ENCODE results near the gene KIF14.

Gene KIF14

GRCh38 chr1:200628223-200628881, 7.8 kb upstream of the KIF14 start:
- DNase-seq (ENCODE audit: extremely low spot score) = no peak
- POLR2A ChIA-PET = no interaction called here
- no peak for TF ChIP-seq FOXM1 (IDR thresholded peaks at IDR 0.05; ENCODE audit: borderline replicate concordance)
- no peak for TF ChIP-seq FOXA1 (IDR thresholded peaks at IDR 0.05)
- TF ChIP-seq BHLHE40 (IDR thresholded peaks at IDR 0.05; ENCODE audit: borderline replicate concordance) = no peak
- no peak for TF ChIP-seq NFRKB (IDR thresholded peaks at IDR 0.05)
- no peak for TF ChIP-seq HDGF (IDR thresholded peaks at IDR 0.05; ENCODE audit: borderline replicate concordance)
- no peak for TF ChIP-seq CTBP1 (IDR thresholded peaks at IDR 0.05; ENCODE audit: borderline replicate concordance)
- no peak for TF ChIP-seq SUZ12 (IDR thresholded peaks at IDR 0.05)
- TF ChIP-seq ELF4 (IDR thresholded peaks at IDR 0.05) = no peak
- no peak for TF ChIP-seq TARDBP (IDR thresholded peaks at IDR 0.05)
- TF ChIP-seq PKNOX1 (IDR thresholded peaks at IDR 0.05) = no peak
- no peak for TF ChIP-seq LEF1 (IDR thresholded peaks at IDR 0.05; ENCODE audit: borderline replicate concordance)
- no peak for TF ChIP-seq L3MBTL2 (conservative IDR thresholded peaks at IDR 0.05)
- TF ChIP-seq FOXK2 (IDR thresholded peaks at IDR 0.05) = no peak
- TF ChIP-seq ARNT (IDR thresholded peaks at IDR 0.05) = no peak
- CTCF ChIA-PET = no interaction called here

GRCh38 chr1:200627575-200628222, 7.1 kb upstream of the KIF14 start:
- ChIA-PET POLR2A (no interaction called here), CTCF (no interaction called here)
- no peak for DNase-seq (ENCODE audit: extremely low spot score)
- no peak for TF ChIP-seq SP1 (IDR thresholded peaks at IDR 0.05)
- no peak for TF ChIP-seq PKNOX1 (IDR thresholded peaks at IDR 0.05)
- no peak for TF ChIP-seq CTBP1 (IDR thresholded peaks at IDR 0.05; ENCODE audit: borderline replicate concordance)
- TF ChIP-seq ELF4 (IDR thresholded peaks at IDR 0.05) = no peak
- TF ChIP-seq FOXA1 (IDR thresholded peaks at IDR 0.05) = no peak
- no peak for TF ChIP-seq ZNF384 (IDR thresholded peaks at IDR 0.05)
- TF ChIP-seq FOXK2 (IDR thresholded peaks at IDR 0.05) = no peak
- TF ChIP-seq LEF1 (IDR thresholded peaks at IDR 0.05; ENCODE audit: borderline replicate concordance) = no peak
- no peak for TF ChIP-seq ARNT (IDR thresholded peaks at IDR 0.05)
- TF ChIP-seq FOXM1 (IDR thresholded peaks at IDR 0.05; ENCODE audit: borderline replicate concordance) = no peak
- no peak for TF ChIP-seq NFRKB (IDR thresholded peaks at IDR 0.05)
- TF ChIP-seq HDGF (IDR thresholded peaks at IDR 0.05; ENCODE audit: borderline replicate concordance) = no peak

- ChIA-PET POLR2A (no interaction called here), CTCF (no interaction called here)
- no peak for DNase-seq (ENCODE audit: extremely low spot score)
- TF ChIP-seq LEF1 (IDR thresholded peaks at IDR 0.05; ENCODE audit: borderline replicate concordance) (no peak), FOXA1 (IDR thresholded peaks at IDR 0.05) (no peak), FOXM1 (IDR thresholded peaks at IDR 0.05; ENCODE audit: borderline replicate concordance) (no peak), FOXK2 (IDR thresholded peaks at IDR 0.05) (no peak), SUZ12 (IDR thresholded peaks at IDR 0.05) (no peak), ELF4 (IDR thresholded peaks at IDR 0.05) (no peak), PKNOX1 (IDR thresholded peaks at IDR 0.05) (no peak), CTBP1 (IDR thresholded peaks at IDR 0.05; ENCODE audit: borderline replicate concordance) (no peak), ARNT (IDR thresholded peaks at IDR 0.05) (no peak), ZNF384 (IDR thresholded peaks at IDR 0.05) (no peak), TARDBP (IDR thresholded peaks at IDR 0.05) (no peak), NFRKB (IDR thresholded peaks at IDR 0.05) (no peak), L3MBTL2 (conservative IDR thresholded peaks at IDR 0.05) (no peak), SP1 (IDR thresholded peaks at IDR 0.05) (no peak), BHLHE40 (IDR thresholded peaks at IDR 0.05; ENCODE audit: borderline replicate concordance) (no peak)
Observed at GRCh38 chr1:200626853-200627534, 6.4 kb upstream of the KIF14 start.

- POLR2A ChIA-PET = no interaction called here
- DNase-seq (ENCODE audit: extremely low spot score) = no peak
Observed at GRCh38 chr1:200625381-200625824, 4.9 kb upstream of the KIF14 start.

GRCh38 chr1:200624679-200625335, 4.3 kb upstream of the KIF14 start:
- no peak for DNase-seq (ENCODE audit: extremely low spot score)
- POLR2A ChIA-PET = no interaction called here
- CTCF ChIA-PET = no interaction called here
- TF ChIP-seq NFRKB (IDR thresholded peaks at IDR 0.05) = no peak
- TF ChIP-seq FOXA1 (IDR thresholded peaks at IDR 0.05) = no peak
- no peak for TF ChIP-seq TARDBP (IDR thresholded peaks at IDR 0.05)
- no peak for TF ChIP-seq PKNOX1 (IDR thresholded peaks at IDR 0.05)
- no peak for TF ChIP-seq ARNT (IDR thresholded peaks at IDR 0.05)
- TF ChIP-seq FOXK2 (IDR thresholded peaks at IDR 0.05) = no peak
- no peak for TF ChIP-seq FOXM1 (IDR thresholded peaks at IDR 0.05; ENCODE audit: borderline replicate concordance)
- TF ChIP-seq CTBP1 (IDR thresholded peaks at IDR 0.05; ENCODE audit: borderline replicate concordance) = no peak
- no peak for TF ChIP-seq SP1 (IDR thresholded peaks at IDR 0.05)
- no peak for TF ChIP-seq SUZ12 (IDR thresholded peaks at IDR 0.05)

More at GRCh38 chr1:200625381-200625824, 4.9 kb upstream of the KIF14 start:
- no peak for TF ChIP-seq ELF4 (IDR thresholded peaks at IDR 0.05)
- peak; percentile 54 for TF ChIP-seq ZNF384 (IDR thresholded peaks at IDR 0.05)
- CTCF ChIA-PET = interaction anchor here (0.6 kb wide), 1 partner anchor 218 kb away, joined by 4 read pairs; no protein-coding TSS in a partner anchor
